Stimulated activated CD4-positive, alpha-beta T cell treated with anti-CD3 and anti-CD28 coated beads, Interleukin-1b, Interleukin-23, amount 100 ng/mL, for 1 hour (primary cell): Measurements from ENCODE around the gene MTA3.

Experiments used
- DNase-seq, 2 donors: peaks; one replicate each; pipeline ENCODE4 v3.0.0-alpha.2; 2020; ENCODE audit warnings: low read depth in 2 of 2

The MTA3 gene

DNA sequence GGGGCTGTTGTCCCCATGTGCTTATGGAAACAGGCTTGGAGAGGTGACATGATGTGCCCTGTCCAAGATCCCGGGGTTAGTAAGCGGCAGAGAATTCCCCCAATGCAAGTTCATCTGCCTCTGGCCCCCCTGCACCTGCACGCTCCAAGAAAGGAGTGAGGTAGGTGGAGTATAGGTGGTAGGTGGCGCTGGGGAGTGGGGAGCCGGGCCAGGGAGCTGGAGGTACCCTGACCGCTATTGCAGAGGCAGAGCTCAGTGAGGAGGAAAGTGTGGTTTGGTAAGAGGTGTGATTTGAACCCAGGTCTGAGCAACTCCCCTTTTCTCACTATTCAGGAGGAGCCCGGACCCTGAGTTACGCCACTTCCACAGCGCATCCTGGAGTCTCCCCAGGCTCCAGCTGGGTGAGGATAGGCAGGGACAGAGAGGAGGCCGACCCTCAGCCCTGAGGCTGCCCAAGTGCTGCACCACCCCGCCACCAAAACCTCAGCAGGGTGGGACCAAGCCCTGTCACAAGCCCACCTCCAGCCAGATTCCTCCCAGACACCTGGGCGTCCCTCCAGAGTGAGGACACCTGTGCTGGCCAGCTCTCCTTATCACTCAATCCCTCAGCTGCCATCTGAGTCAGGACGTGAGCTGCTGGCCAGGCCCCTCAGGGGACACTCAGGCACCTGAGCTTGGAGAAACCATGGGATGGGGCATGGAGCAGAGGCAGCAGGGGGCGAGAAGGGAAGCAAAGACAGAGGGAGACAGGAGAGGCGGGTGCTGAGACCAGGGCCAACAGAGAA is 218.3 kb downstream of the MTA3 start:
- no peak for DNase-seq

DNA sequence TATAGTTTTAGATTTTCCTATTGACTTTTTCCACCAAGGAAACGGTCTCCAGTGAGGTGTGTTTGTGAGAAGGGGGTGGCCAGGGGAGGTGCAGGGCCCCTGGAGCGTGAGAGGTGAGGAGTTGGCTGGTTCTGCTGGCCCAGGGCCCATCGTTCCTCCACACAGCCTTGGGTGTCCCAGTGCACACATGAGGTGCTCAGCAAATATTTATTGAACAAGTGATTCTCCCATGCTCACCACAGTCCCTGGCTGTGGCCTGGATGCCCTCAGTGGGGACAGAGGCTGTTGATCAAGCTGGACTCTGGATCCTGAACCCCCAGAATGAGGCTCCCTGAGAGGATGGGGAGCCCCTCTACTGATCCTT is 219.0 kb downstream of the MTA3 start:
- no peak for DNase-seq

DNA sequence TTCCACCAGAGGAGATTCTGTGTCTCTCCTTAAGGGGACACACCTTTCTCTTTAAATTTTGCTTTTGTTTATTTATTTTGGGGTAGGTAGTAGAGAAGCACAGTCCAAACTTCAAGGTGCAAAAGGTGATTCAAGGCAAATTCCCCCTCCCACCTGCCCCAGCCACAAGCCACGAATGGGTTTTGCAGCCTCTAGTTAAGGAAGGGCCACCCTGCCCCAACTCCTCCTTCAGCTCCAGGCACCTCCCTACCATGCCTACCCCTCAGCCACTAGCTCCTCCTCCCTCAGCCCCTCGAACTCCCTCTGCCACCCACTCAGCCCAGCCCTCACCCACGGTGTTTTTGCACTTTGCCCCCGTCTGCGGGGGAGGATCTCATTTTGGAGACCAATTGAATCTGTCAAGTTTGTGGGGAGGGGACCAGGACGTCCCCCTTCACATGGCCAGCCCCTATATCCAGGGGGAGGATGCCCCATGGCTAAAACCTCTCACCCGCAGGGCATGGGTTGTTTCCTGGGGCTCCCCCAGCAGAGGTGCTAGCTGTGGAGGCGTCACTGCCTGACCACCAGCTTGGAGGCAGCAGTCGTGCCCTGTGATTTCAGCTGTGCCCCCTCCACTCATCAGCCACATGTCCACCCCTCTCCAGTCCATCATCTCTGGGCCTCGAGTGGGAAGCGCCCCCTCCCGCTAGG is 219.5 kb downstream of the MTA3 start:
- no peak for DNase-seq

DNA sequence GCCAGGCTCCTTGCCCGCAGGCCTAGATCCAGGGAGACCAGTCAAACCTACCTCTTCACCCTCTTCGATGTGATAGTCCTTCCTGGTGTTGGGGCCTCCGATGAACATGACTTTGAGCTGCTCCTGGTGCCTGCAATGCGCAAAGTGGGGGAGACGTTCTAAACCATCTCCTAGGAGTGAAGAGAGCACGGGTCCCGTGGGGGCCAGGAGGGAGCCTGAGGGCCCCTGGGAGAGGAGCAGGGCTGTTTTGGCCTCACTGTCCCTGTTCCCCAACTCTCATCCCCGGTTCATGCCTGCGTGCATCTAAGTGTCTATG is 220.0 kb downstream of the MTA3 start:
- DNase-seq = no peak

DNA sequence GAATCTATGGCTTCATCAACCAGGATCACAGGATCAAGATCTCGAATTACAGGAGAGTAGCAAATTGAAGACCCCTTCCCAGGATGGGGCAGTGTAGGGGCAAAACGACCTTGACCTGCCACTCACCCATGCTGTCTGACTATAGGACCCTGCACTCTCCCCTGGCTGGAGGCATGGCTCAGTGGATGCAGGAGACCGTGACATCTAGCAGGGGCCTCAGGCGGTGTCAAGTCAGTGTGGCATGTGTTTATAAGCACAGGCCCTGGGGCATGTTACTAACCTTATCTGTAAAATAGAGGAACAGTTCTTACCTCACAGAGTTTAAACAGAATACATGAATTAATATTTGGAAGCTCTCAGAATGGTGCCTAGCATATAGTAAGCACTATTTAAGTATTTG is 220.4 kb downstream of the MTA3 start:
- DNase-seq = no peak

DNA sequence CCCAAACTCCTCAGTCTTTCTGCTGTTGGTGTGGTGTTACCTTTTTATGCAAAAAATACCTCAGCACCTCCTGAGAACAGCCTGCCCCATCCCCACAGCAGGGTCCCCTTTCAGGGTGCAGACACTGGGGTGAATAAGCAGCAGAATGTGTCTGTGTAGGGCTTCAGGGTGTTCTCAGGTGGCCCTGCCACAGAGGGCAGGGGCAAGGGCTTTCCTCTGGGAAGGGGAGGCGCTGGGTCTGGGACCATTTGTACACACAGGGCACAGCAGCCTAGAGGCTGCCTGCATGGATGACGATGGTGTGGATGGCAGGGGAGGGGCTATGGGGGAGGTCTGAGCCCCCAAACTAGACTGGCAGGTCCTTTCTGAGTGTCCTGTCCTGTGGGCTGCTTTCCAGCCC is 221.3 kb downstream of the MTA3 start:
- DNase-seq = no peak

DNA sequence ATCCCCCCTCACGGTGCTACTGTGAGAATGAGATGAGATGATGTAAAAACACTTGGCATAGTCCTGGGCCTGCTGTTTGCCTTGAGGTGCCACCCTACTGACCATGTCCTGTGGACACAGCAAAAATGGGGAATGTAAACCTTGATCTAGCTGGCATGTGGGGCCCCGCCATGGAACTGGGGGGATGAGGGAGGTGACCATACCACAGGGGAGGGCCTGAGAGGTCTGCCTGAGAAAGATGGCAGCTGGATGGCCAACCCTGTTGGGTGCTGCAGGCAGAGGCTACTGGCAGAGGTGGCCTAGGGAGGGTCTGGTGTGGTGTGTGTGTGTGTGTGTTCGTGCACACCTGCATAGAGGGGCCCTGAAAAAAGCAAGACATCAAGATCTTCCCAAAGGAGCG is 223.2 kb downstream of the MTA3 start:
- no peak for DNase-seq

DNA sequence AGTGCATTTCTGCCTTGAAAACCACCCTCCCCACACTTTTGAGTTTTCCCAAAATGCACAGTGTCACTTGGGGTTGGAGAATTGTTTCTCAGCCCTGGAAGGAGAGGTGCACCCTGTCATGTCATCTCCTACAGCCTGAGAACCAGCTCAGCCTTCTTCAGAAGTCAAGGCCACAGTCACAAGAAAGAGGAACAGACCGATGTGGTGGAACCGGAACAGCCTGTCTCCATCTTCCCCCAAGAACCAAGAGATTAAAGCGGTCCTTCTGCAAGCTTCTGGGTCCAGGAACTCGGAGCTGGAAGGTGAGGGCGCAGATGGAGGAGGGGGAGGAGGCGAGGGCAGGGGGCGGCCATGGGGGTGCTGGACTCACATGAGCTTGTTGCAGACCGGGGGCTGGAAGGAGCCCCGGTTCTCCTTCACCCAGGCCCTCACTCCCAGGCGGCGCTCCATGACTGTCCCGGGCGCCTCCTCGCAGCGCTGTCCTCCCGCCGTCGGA is 223.7 kb downstream of the MTA3 start:
- DNase-seq = no peak

DNA sequence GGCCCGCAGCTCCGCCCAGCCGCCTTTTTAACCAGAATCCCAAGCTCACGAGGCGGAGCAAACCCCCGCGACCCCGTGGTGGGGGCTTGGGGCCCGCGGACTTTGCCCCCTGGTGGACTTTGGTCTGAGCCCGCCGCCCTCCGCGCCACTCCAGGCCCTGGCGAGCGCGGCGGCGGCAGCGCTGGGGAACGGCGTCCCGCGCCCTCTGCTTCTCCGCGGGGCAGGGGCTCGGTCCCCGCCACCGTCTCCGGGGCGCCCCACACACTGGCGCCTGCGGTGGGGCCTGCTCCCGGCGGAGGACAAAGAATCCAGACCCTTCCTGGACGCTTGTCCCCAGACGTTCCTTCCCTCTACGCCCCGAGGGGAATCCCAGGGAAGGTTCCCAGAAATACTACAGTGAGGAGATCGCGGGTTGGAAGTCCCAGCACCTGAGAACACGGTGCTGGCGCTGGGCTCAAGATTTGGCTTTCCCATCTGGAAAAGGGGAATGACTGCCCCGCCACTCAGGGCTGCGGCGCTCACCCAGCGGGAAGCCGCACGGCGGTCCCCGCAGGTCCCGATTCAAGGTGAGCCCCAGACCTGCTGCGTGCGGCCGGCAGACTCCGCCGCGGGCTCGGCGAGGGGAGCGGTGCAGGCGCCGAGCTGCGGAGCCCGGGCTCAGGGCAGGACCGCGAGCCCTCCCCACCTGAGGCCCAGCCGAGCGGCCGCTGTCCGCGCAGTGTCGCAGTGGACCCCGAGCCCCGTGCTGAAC is 224.3 kb downstream of the MTA3 start, which contains the start of gene HAAO:
Gene HAAO (minus strand): TSS at position 1 of the 751 bp plus-strand sequence. CDS start 47 bp downstream, outside the sequence.
- DNase-seq = no peak

DNA sequence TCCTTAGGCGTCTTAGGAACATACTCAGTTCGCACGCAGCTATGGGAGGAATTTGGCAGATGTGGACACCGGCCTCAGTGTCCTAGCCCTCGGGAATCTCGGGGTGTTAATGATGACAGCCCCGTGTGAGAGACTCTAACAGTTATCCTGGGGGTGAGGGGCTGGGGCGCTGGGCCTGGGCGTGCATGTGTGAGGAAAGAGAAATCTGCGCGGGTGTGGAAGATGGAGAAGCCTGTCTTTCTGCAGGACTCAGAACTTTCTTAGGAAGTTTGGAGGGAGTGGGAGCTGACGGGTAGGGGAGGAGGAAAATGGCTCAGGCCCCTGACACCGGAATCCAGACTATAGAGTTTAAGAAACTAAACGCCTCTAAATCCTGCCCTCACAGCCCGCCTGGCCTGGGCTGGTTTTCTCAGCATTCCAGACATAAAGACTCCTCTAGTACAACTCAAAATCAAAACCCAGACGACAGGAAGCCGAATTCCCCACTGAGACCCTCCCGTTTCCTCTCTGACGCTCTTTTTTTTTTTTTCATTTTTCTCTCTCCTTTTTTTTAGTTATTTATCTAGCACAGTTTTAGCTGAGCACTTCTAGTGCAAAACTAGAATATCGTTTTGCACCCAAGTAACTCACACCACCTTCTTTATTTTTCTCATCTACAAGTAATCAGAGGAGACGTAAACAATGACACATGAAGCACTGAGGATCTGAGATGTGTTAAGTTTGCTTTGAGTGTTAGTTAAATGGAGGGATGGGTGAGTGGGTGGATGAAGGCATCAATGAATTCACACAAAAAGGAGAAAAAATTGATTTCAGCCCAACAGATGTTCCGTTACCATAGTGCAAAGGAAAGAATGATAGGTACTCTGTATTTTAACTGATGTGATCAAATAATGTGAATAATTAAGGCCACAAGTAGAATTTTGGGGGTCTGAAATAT is 225.2 kb downstream of the MTA3 start:
- no peak for DNase-seq

DNA sequence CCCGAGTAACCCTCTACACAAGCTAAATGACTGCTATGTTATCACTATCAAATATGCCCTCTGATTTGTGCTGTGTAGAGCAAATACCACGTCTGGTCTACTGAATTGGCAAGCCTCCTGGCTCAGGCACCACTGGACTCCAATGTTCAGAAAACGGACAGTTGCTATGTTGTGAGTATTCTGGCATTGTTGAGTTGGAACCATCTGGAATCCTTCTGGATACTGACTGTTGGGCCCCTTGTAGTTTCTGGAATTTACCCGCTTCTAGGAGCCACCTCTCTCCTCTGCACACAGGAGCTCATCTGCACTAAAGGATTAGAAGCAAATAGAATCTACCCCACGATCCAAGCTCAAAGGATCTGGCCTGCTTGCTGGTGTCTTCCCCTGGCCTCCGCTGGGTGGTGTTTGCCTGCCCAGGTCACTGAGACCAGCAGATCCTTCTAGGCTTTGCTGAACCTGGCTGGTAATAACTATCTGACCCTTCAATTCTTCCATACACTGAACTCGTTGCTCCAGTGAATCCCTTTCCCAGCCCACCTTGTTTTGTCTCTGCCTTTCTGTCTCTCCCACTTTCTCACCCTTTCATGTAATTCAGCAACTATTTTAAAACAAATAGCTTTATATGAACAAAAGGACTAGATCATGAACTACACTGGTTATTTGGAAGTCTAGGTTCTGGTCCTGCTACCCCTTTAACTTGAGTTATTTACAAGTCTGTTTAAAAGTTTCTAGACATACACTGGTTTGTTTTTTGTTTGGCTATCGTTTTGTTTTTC is 226.0 kb downstream of the MTA3 start:
- no peak for DNase-seq

DNA sequence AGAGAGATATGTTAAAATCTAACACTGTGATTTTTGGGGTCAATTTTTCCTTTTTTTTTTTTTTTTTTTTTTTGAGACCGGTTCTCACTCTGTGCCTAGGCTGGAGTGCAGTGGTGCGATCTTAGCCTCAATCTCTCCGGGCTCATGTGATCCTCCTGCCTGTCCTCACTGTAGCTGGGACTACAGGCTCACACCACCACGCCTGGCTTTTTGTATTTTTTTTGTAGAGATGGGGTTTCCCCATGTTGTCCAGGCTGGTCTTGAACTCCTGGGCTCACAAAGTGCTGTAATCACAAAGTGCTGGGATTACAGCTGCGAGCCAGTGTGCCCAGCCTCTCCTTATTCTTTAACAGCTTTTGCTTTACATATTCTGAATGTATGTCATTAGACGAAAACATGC is 226.8 kb downstream of the MTA3 start:
- no peak for DNase-seq

DNA sequence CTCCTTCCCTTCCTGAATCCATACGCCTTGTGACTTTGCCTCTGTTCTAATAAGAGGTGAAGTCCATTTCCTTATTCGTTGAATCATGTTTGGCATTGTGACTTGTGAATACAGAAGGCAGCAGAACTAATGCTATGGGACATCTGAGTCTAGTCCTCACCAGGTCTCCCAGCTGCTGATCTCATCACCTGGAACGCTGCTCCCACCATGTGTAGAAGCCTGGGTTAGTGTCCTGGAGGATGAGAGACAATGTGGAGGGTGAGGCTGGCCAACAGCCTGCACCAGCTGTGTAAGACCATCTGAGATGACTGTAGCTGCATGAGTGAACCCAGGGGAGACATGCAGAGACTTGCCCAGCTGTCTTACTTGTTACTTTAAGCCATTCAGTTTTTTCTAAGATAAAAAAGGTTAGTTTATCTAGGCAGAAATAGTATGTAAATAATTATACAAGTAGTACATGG is 227.4 kb downstream of the MTA3 start:
- no peak for DNase-seq

DNA sequence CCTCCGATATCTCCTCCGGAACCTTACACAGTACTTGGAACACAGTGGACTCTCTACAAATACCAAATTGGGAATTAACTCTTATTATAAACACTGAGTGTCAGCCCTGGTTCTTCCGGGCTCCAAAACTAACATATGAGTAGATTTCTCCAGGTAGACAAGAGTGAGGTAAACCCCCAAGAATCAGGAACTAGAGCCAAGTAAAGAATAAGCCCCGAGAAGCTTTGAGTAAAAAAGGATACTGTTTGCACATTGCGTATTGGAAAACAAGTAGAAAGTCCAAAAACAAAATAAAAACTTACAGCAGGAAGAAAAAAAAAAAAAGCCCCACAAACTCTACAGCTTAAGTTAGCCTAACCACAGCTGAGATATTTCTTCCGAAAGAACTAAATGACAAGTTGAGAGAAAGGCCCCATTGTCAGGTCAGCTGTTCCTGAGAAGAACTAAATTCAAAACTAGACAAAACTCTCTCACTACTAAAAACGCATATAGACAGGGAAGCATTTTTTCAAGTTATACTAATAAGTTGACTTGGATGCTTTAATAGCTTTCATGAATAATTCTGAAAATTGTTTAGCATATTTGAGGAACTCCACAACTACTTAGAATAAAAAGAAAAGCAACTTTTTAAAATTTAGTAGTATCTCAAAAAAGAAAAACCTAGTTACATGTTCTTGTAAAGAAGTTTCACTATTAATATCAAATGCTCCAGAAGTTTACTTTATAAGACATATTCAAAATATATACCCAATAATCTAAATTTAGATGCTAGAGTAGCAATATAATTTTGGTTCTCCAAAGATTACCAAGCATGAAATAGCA is 228.2 kb downstream of the MTA3 start:
- DNase-seq = no peak

DNA sequence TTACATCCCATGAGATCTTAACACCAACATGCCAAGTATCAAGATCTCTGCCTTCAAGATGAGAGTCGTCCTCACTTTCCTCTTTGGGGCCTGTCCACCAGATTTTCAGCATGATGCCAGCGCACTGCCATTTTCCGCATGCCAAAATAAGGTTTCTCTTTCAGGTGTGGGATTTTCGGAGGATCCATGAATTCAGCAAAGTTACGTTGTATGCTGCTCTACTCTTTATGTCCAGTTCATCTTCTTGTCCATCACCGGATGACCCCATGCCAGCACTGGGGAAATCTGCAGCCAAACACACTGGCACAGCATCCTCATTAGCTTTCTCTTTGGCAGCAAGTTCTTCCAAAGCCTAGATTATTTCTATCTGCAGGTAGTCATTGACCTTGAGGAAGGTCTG is 228.8 kb downstream of the MTA3 start:
- DNase-seq = no peak

DNA sequence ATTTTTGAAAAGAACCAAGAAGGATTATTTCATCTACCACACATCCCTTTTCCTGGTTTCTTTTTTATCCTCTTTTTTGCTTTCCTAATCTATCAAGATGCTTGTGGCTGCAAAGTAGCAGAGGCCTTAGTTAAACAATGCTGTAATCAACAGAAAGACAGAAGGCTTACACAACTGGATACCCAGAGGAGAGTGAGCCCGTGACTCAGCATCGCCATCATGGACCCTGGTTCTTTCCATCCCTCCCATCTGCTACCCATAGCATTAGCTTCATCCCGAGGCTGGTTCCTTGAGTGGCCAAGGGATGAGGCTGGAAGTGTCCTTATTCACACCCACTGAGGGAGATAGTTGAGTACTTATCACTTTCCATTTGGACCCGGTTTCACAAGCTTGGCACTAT is 231.4 kb downstream of the MTA3 start:
- no peak for DNase-seq

DNA sequence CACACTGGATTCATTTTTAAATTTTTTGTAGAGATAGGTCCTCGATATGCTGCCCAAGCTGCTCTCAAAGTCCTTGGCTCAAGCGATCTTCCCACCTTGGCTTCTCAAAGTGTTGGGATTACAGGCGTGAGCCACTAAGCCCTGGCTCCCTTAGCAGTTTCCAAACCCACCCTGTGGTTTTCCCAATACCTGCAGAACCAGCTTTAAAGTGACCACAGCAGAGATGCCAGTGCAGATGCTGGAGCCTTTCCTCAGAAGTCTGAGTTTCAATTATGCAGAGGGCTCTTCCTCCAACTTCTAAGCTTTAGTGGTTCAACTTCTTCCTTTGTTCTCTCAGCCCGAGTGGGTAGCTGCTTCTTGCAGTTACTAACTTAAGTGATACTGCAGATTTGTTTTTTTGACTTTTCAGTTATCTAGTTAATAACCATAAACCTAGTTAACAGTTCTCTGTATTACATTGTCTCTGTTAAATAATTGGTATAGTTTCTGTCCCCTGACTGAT is 232.1 kb downstream of the MTA3 start:
- no peak for DNase-seq

DNA sequence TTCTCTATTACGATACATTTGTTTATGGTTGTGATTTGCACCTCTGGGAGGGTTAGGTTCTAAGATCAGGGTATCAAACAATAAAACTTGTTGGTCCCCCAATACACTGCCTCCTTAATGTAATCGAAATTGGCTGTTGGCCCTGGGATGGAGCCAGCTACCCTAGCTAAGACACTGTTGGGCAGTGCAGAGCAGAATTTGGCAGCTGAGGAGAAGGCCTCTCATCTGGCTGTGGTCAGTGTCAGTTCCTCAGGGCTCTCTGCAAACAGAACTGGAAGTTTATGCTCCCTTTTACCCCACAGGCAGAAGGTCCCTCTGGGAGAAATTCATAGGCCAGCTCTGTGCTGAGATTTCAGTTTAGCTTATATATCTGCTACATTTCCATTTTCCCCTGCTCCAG is 232.5 kb downstream of the MTA3 start:
- no peak for DNase-seq

DNA sequence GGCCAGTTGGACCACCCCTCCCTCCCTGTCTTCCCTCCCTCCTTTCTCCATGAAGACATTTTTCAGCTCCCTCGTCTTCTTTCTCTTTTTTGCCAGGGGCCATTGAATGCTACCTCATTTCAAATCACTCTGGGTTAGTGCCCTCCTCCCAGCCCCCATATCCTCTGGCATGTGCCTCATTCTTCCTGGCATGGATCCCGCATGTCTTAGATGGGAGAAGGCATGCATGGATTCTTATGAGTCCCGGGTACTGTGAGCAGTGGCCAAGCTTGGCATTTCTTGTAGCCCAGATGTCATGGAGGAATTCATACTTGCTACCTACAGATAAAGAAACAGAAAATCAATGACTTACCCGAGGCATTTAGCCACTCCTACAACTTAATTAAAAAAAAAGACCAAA is 232.9 kb downstream of the MTA3 start:
- no peak for DNase-seq

DNA sequence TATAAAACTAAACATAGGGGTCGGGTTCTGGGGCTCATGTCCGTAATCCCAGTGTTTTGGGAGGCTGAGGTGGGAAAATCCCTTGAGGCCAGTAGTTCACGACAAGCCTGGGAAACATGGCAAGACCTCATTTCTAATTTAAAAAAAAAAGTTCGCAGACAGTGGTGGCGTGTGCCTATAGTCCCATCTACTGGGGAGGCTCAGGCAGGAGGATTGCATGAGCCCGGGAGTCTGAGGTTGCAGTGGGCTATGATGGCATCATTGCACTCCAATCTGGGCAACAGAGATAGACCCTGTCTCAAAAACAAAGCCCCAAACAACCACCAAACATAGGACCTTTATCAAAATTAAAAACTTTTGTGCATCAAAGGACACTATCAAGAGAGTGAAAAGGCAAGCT is 233.7 kb downstream of the MTA3 start:
- no peak for DNase-seq
